SK-N-MC (cell line): ENCODE data around the gene TBC1D3.
"Not testable (repeated sequence)": the region's sequence is repeated elsewhere in the genome, so short reads cannot be mapped to it uniquely, and the experiment has no call there.

Experiments
- EZH2 ChIP-seq: fragments of 200-600 bp; sonication (generic); IDR thresholded peaks from one replicate; pipeline ENCODE4 v1.6.1; 2017; ENCODE audit warnings: antibody characterized with exemption
- POLR2AphosphoS5 ChIP-seq: IDR thresholded peaks from 2 replicates; pipeline ENCODE4 v1.6.1; 2012; ENCODE audit warnings: mild to moderate bottlenecking, low read depth, low read length, borderline replicate concordance

- not testable (repeated sequence) for TF ChIP-seq POLR2AphosphoS5, EZH2
These were observed 57.5 kb downstream of the TBC1D3 start for GRCh38 chr17:38134860-38135259.
